ENCODE data around the gene OXT. TPM values are rescaled to one million over a fixed set of nuclear protein-coding genes. Genes with fewer than 3 reads are reported as not detected.
A peak's percentile ranks its signal among the peaks of the same experiment; 100 is the strongest.
"Not testable (repeated sequence)": the region's sequence is repeated elsewhere in the genome, so short reads cannot be mapped to it uniquely, and the experiment has no call there.

The OXT gene
- total RNA-seq, 2 experiments from 2014 or later, result not detected

DNA sequence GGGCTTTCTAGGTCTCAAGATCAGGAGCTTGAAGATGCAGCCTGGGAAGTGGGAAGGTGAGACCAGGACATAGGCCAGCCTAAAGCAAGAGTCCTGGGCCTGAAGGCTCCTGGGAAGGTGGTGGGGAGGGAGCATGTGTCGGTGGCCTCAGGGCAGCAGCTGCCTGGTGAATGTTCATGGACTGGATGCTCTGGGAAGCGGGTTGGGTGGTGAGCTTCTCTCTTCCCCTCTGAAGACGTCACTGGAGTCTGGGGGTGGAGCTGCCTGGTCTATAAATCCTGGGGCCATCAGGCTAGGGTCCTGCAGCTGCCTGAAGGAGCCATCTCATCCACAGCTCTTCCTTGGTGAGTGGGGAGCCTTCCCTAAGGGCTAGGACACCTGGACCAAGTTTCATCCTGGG is 28.1 kb upstream of the OXT start, which contains the start of gene GNRH2:
Gene GNRH2 (plus strand): TSS at position 301 of the 400 bp plus-strand sequence. CDS start 793 bp downstream, outside the sequence.
- CTCF ChIA-PET, result interaction anchor here (3.2 kb wide), 1 partner anchor 10 kb away, joined by 11 read pairs; no protein-coding TSS in a partner anchor

DNA sequence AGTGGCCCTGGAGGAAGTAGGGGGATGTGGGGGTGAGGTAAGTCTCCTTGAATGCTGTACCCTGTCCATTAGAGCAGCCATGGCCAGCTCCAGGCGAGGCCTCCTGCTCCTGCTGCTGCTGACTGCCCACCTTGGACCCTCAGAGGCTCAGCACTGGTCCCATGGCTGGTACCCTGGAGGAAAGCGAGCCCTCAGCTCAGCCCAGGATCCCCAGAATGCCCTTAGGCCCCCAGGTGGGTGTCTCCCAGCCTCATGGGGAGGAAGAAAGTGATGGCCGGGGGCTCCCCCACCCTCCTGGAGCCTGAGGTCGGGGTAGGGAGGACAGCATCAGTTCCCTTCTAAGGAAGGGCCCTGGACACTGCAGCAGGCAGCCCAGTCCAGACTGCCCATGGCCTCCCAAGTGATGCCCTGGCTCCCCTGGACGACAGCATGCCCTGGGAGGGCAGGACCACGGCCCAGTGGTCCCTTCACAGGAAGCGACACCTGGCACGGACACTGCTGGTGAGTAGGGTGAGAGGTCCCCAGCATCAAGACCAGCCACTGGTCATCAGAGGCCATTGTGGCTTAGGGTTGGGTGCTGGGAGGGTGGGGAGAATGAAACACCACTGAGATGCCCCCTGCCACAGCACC is 27.0 kb upstream of the OXT start:
- intact Hi-C loops (cut with micrococcal nuclease), result no loop called here
- no peaks in the 10 kb centered on the region for H3K9me3 Mint-ChIP-seq
- peaks cover 23% of the 10 kb centered on the region for H3K4me1 Mint-ChIP-seq (ENCODE audit: low read depth)
- H3K4me3 Mint-ChIP-seq, result no peak overlapping the region
- no peak for DNase-seq
- no peaks in the 10 kb centered on the region for H3K27me3 Mint-ChIP-seq (ENCODE audit: low read depth)
- H3K27ac Mint-ChIP-seq, result no peak overlapping the region
- H3K36me3 Mint-ChIP-seq (ENCODE audit: low read depth), result peaks cover 14% of the 10 kb centered on the region
- CTCF ChIA-PET, result interaction anchor here (0.8 to 3.2 kb wide), 2 partner anchors 9 to 523 kb away, joined by 4 to 11 read pairs; no protein-coding TSS in a partner anchor

More for the DNA sequence above, 28.1 kb upstream of the OXT start, which contains the start of gene GNRH2:
- no peaks in the 10 kb centered on the region for H3K9me3 Mint-ChIP-seq
- intact Hi-C loops (cut with micrococcal nuclease), result no loop called here
- H3K27ac Mint-ChIP-seq, result no peak within 1 kb of the TSS
- H3K27me3 Mint-ChIP-seq (ENCODE audit: low read depth), result no peaks in the 10 kb centered on the region
- peaks cover 10% of the 10 kb centered on the region for H3K36me3 Mint-ChIP-seq (ENCODE audit: low read depth)
- no peak within 1 kb of the TSS for H3K4me3 Mint-ChIP-seq
- no peak for DNase-seq
- H3K4me1 Mint-ChIP-seq (ENCODE audit: low read depth), result peaks cover 20% of the 10 kb centered on the region

DNA sequence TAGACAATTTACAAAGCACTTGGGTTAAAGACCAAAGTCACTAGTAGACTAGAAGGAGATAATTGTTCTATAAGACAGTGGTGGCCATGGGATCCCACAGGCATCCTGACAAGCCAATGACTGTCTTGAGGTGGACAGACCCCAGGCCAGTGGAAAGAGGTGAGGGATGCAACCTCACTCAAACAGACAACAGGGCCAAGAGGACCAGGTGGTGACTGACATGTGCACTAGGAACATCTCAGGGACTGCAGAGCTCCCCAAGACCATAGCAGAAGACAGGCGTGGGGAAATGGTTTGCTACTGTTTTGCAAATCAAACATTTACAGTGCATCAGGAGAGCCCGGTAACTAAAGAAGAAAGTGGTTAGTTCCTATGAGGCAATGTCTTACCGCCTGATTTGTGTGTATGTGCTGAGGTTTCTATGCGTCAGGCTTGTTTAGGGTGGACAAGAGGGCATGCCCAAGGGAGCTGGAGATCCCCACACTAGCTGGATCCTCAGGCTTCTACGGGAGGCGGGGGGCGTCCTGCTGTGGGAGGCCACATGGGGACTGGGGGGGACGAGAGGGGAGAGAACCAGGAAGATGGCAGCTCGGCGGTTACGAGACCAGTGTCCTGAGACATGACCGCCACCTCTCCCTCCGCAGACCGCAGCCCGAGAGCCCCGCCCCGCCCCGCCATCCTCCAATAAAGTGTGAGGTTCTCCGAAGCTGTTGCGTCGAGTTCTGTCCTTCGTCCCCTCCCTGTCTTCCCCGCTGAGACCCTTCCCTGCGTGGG is 26.2 kb upstream of the OXT start:
- intact Hi-C loops (cut with micrococcal nuclease), result loop anchor here (1.0 to 5.0 kb wide), 2 partner anchors 34 to 157 kb away; partner anchors contain the start of gene DDRGK1
- peaks cover 23% of the 10 kb centered on the region for H3K4me1 Mint-ChIP-seq (ENCODE audit: low read depth)
- CTCF ChIA-PET, result interaction anchor here (0.8 kb wide), 1 partner anchor 523 kb away, joined by 4 read pairs; no protein-coding TSS in a partner anchor

DNA sequence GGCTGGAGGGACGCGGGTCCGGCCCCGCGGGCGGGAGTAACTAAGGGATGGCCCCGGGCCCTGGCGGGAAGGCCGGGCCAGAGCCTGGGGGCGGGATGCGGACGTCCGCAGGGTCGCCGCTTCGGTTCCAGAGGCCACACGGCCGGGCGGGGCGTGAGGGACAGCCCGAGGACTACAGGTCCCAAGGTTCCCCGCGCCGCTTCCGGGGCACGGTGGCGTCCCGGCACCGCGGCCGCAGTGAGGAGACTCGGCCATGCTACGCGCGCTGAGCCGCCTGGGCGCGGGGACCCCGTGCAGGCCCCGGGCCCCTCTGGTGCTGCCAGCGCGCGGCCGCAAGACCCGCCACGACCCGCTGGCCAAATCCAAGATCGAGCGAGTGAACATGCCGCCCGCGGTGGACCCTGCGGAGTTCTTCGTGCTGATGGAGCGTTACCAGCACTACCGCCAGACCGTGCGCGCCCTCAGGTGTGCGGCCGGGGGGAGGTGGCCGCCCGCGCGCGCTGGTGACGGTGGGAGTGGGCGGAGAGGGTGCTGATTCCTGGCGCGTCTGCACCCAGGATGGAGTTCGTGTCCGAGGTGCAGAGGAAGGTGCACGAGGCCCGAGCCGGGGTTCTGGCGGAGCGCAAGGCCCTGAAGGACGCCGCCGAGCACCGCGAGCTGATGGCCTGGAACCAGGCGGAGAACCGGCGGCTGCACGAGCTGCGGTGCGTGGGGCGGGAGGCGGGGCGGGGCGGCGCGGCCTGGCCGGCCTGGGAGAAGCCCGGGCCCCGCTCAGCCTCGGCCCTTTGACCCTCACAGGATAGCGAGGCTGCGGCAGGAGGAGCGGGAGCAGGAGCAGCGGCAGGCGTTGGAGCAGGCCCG is 25.4 kb upstream of the OXT start, which contains the start of gene MRPS26:
Gene MRPS26 (plus strand): TSS at position 237 of the 861 bp plus-strand sequence. CDS start 17 bp downstream, at position 254.
- Mint-ChIP-seq H3K4me3 (peak within 1 kb of the TSS; percentile 83), H3K4me1 (ENCODE audit: low read depth) (peaks cover 23% of the 10 kb centered on the region), H3K27me3 (ENCODE audit: low read depth) (no peaks in the 10 kb centered on the region), H3K9me3 (no peaks in the 10 kb centered on the region), H3K27ac (peak within 1 kb of the TSS; percentile 60), H3K36me3 (ENCODE audit: low read depth) (peaks cover 13% of the 10 kb centered on the region)
- intact Hi-C loops (cut with micrococcal nuclease), result loop anchor here (1.0 to 5.0 kb wide), 3 partner anchors 35 to 173 kb away; partner anchors contain the start of genes DDRGK1 and PTPRA
- CTCF ChIA-PET, result no interaction called here
- peak; percentile 84 for DNase-seq

More for the DNA sequence above, 26.2 kb upstream of the OXT start:
- Mint-ChIP-seq H3K36me3 (ENCODE audit: low read depth) (peaks cover 13% of the 10 kb centered on the region), H3K27me3 (ENCODE audit: low read depth) (no peaks in the 10 kb centered on the region), H3K9me3 (no peaks in the 10 kb centered on the region), H3K27ac (peak overlapping the region; percentile 60), H3K4me3 (peak overlapping the region; percentile 83)
- DNase-seq, result peak; percentile 31

DNA sequence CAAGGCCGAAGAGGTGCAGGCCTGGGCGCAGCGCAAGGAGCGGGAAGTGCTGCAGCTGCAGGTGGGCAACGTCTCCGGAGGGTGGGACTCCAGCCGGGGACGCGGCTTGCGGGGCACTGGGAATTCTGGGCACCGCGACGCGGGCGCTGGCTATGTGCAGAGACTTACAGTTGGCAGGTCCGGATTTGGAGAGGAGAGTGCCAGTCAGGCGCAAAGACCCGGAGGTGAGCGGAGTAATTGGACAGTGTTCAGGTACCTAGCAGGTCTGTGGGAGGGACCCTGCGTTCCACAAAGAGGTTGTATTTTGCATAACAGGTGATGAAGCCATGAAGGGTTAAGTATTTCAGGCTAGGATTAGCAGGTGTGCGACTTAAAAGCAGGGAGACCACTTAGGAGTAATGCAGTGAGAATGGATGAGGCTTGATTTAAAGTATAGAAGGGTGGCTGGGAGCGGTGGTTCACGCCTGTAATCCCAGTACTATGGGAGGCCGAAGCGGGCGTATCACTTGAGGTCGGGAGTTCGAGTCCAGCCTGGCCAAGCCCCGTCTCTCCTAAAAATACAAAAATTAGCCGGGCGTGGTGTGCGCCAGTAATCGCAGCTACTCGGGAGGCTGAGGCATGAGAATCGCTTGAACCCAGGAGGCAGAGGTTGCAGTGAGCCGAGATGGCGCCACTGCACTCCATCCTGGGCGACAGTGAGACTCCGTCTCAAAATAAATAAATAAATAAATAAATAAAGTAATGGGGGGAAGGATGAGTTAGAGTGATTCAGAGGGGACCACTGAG is 24.6 kb upstream of the OXT start:
- peak; percentile 27 for DNase-seq
- H3K36me3 Mint-ChIP-seq (ENCODE audit: low read depth), result peaks cover 13% of the 10 kb centered on the region
- intact Hi-C loops (cut with micrococcal nuclease), result loop anchor here (1.0 to 5.0 kb wide), 2 partner anchors 155 to 174 kb away; partner anchors contain the start of genes DDRGK1 and PTPRA
- peak overlapping the region; percentile 83 for H3K4me3 Mint-ChIP-seq
- no peaks in the 10 kb centered on the region for H3K27me3 Mint-ChIP-seq (ENCODE audit: low read depth)
- no peaks in the 10 kb centered on the region for H3K9me3 Mint-ChIP-seq
- CTCF ChIA-PET, result no interaction called here
- peak overlapping the region; percentile 59 for H3K27ac Mint-ChIP-seq
- H3K4me1 Mint-ChIP-seq (ENCODE audit: low read depth), result peaks cover 23% of the 10 kb centered on the region

DNA sequence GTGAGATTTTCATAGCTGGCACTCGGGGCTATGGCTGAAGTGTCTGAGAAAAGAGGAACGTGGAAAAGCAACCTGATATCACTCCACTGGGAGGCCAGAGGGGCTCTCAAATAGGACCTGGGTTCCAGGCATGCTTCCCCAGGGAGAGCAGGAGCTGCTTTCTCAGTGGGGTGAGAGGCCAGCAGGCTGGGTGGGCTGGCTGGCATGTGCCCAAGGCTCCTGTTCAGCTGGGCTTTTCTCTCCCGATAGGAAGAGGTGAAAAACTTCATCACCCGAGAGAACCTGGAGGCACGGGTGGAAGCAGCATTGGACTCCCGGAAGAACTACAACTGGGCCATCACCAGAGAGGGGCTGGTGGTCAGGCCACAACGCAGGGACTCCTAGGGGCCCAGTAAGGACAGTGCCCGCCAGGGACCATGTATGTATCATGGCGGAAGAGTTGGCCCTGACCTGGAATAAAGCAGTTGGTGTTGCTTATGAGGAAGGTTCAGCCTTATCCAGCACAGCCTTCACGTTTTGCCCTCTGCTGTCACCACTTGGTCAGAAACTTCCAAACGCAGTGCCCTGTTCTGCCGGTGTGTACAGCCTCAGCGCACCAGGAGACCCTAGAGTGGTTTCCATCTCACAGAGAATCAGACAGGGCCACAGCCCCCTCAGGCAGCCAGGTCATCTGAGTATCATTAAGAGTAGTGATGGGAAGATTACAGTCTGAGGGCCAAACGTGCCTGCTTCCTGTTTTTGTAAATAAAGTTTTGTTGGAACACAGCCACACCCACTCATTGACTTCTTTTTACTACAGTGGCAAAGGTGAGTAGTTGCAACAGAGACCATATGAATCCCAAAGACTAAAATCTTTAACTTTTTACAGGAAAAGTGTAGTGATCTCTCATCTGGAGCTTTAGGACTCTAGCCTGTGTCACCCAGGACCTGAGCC is 23.7 kb upstream of the OXT start:
- Mint-ChIP-seq H3K9me3 (no peaks in the 10 kb centered on the region), H3K27ac (no peak overlapping the region), H3K4me3 (peak overlapping the region; percentile 83), H3K27me3 (ENCODE audit: low read depth) (no peaks in the 10 kb centered on the region), H3K36me3 (ENCODE audit: low read depth) (peaks cover 13% of the 10 kb centered on the region), H3K4me1 (ENCODE audit: low read depth) (peaks cover 23% of the 10 kb centered on the region)
- DNase-seq, result no peak
- intact Hi-C loops (cut with micrococcal nuclease), result loop anchor here (5.0 kb wide), 1 partner anchor 155 kb away; the partner anchor contains the start of gene DDRGK1
- CTCF ChIA-PET, result no interaction called here

DNA sequence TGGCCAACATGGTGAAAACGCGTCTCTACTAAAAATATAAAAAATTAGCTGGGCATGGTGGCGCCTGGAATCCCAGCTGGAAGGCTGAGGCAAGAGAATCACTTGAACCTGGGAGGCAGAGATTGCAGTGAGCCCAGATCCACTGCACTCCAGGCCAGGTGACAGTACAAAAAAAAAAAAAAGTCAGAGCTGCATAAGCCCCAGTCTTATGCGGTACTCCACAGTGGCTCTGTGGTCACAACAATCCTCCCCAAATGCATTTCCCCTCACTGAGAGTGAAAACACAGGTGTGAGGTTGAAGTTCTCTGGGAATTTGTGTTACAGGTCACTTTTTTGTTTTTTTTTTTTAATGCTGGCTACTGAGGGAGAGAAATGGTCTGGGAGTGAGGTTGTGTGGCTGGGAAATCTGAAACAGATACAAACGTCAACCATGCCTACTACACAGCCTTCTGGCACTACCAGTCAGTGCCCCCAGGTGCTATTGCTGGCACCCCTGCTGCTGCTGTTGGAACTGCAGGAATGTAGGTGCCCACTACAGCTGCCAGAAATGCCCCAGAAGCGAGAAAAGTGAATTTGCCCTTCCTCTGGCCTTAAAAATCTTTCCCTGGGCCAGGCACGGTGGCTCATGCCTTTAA is 19.9 kb upstream of the OXT start:
- DNase-seq, result no peak
- intact Hi-C loops (cut with micrococcal nuclease), result no loop called here
- Mint-ChIP-seq H3K9me3 (no peaks in the 10 kb centered on the region), H3K4me3 (no peak overlapping the region), H3K4me1 (ENCODE audit: low read depth) (peaks cover 16% of the 10 kb centered on the region), H3K27ac (no peak overlapping the region), H3K36me3 (ENCODE audit: low read depth) (peaks cover 13% of the 10 kb centered on the region), H3K27me3 (ENCODE audit: low read depth) (no peaks in the 10 kb centered on the region)
- CTCF ChIA-PET, result interaction anchor here (2.4 to 3.0 kb wide), 4 partner anchors 18 to 65 kb away, joined by 17 to 24 read pairs (median 18); no protein-coding TSS in a partner anchor

DNA sequence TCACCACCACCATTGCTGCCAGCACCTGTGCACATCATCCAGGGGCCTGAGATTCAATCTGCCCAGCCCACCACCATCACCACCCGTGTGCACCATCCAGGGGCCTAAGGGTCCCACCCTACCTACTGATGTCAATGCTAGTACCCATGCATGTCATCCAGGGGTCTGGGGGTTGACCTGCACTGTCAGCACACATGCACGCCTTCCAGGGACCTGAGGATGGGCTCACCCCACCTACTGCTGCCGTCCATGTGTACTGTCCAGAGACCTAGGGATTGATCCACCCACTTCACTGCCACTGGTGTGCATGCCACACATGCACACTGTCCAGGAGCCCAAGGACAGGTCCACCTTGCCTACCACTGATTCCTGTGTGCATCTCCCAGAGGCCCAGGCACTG is 11.9 kb upstream of the OXT start:
- H3K27ac Mint-ChIP-seq, result no peak overlapping the region
- H3K4me1 Mint-ChIP-seq (ENCODE audit: low read depth), result peaks cover 7% of the 10 kb centered on the region
- no peak overlapping the region for H3K4me3 Mint-ChIP-seq
- DNase-seq, result no peak
- CTCF ChIA-PET, result no interaction called here
- no peaks in the 10 kb centered on the region for H3K9me3 Mint-ChIP-seq
- intact Hi-C loops (cut with micrococcal nuclease), result no loop called here
- H3K36me3 Mint-ChIP-seq (ENCODE audit: low read depth), result peaks cover 3% of the 10 kb centered on the region
- H3K27me3 Mint-ChIP-seq (ENCODE audit: low read depth), result no peaks in the 10 kb centered on the region

DNA sequence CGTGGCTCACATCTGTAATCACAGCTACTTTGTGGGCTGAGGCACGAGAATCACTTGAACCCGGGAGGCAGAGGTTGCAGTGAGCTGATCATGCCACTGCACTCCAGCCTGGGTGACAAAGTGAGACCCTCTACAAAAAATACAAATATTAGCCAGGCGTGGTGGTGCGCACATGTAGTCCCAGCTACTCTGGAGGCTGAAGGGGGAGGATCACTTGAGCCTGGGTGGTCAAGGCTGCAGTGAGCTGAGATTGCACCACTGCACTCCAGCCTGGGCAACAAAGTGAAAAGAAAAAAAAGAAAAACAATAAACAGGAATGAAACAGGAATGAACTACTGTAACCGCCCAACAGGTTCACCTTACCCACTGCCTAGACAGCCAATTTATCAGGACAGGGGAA is 7.3 kb upstream of the OXT start:
- CTCF ChIA-PET, result interaction anchor here (0.8 to 1.6 kb wide), 2 partner anchors 9 to 10 kb away, joined by 3 read pairs; no protein-coding TSS in a partner anchor
- H3K27me3 Mint-ChIP-seq (ENCODE audit: low read depth); H3K36me3 Mint-ChIP-seq (ENCODE audit: low read depth); H3K4me3 Mint-ChIP-seq; intact Hi-C loops (cut with micrococcal nuclease); H3K27ac Mint-ChIP-seq; H3K9me3 Mint-ChIP-seq; DNase-seq; H3K4me1 Mint-ChIP-seq (ENCODE audit: low read depth): not testable (repeated sequence)
